Measurements from ENCODE around the gene NEGR1.

- TF ChIP-seq CTCF (IDR thresholded peaks at IDR 0.05): no peak
- no peak for TF ChIP-seq EP300 (IDR thresholded peaks at IDR 0.05)
These were observed 644.1 kb downstream of the NEGR1 start for GRCh38 chr1:71638081-71638766.

Measured in upper lobe of left lung (tissue), 4 donors.